Lower leg skin (tissue), 4 donors: Measurements from ENCODE around the gene B2M. TPM values are rescaled to one million over a fixed set of nuclear protein-coding genes. Genes with fewer than 3 reads are reported as not detected.

Source experiments
- DNase-seq, 2 donors: peaks; one replicate each; pipeline ENCODE4 v3.0.0-alpha.2; 2019; ENCODE audit warnings: low spot score in 2 of 2
- H3K4me3 ChIP-seq: fragments of 200-600 bp; sonication (generic); 2 replicates; pipeline ENCODE4 v1.5.1; 2017; ENCODE audit warnings: mild to moderate bottlenecking, low read depth; ENCODE audit not compliant: poor library complexity, severe bottlenecking
- CTCF ChIP-seq, 3 donors: fragments of 450-650 bp; IDR thresholded peaks; one replicate each; pipeline ENCODE4 v1.5.1; 2016; ENCODE audit warnings: antibody characterized with exemption in 3 of 3, mild to moderate bottlenecking in 3 of 3, moderate library complexity in 2 of 3
- POLR2A ChIP-seq, 2 donors: fragments of 450-650 bp; IDR thresholded peaks; one replicate each; pipeline ENCODE4 v1.6.1; 2016 to 2017; ENCODE audit warnings: antibody characterized with exemption in 2 of 2, mild to moderate bottlenecking in 1 of 2, moderate library complexity in 1 of 2
- WGBS, 2 donors: methylation state at CpG; one replicate each; pipeline ENCODE4 v1.1.5; 2018; 5-methylcytosine and 5-hydroxymethylcytosine counted together
- intact Hi-C: fragments of 100-400 bp; cut with DNase I; formaldehyde crosslinking; loops from one replicate; pipeline ENCODE4 v1.15.0; 2023; ENCODE audit warnings: low total_unique reads
- total RNA-seq, 4 donors: library from RNA; depleted of rRNA; stranded (reverse); fragments of >200 nt; gene quantifications; one replicate each; pipeline ENCODE4 v1.1.0, GENCODE V29; 2016

B2M gene
- total RNA-seq, 4 donors from 2014 or later: 2,406 to 3,013 (median 2,777) TPM

DNA sequence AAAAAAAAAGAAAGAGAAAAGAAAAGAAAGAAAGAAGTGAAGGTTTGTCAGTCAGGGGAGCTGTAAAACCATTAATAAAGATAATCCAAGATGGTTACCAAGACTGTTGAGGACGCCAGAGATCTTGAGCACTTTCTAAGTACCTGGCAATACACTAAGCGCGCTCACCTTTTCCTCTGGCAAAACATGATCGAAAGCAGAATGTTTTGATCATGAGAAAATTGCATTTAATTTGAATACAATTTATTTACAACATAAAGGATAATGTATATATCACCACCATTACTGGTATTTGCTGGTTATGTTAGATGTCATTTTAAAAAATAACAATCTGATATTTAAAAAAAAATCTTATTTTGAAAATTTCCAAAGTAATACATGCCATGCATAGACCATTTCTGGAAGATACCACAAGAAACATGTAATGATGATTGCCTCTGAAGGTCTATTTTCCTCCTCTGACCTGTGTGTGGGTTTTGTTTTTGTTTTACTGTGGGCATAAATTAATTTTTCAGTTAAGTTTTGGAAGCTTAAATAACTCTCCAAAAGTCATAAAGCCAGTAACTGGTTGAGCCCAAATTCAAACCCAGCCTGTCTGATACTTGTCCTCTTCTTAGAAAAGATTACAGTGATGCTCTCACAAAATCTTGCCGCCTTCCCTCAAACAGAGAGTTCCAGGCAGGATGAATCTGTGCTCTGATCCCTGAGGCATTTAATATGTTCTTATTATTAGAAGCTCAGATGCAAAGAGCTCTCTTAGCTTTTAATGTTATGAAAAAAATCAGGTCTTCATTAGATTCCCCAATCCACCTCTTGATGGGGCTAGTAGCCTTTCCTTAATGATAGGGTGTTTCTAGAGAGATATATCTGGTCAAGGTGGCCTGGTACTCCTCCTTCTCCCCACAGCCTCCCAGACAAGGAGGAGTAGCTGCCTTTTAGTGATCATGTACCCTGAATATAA lies 2.0 kb downstream of the B2M start:
- peak overlapping the region; percentile 100 for H3K4me3 ChIP-seq
- intact Hi-C loops: no loop called here
- no peak for TF ChIP-seq CTCF (IDR thresholded peaks at IDR 0.05)
- no peak for TF ChIP-seq POLR2A (IDR thresholded peaks at IDR 0.05)
- 32 to 37% methylated on average over 5 of the region's 5 CpGs for WGBS, 2 donors
- peak in 1 of 2 donors; percentile 10 for DNase-seq

DNA sequence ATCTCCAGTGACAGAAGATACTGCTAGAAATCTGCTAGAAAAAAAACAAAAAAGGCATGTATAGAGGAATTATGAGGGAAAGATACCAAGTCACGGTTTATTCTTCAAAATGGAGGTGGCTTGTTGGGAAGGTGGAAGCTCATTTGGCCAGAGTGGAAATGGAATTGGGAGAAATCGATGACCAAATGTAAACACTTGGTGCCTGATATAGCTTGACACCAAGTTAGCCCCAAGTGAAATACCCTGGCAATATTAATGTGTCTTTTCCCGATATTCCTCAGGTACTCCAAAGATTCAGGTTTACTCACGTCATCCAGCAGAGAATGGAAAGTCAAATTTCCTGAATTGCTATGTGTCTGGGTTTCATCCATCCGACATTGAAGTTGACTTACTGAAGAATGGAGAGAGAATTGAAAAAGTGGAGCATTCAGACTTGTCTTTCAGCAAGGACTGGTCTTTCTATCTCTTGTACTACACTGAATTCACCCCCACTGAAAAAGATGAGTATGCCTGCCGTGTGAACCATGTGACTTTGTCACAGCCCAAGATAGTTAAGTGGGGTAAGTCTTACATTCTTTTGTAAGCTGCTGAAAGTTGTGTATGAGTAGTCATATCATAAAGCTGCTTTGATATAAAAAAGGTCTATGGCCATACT lies 4.0 kb downstream of the B2M start:
- no peak overlapping the region for H3K4me3 ChIP-seq
- no peak for TF ChIP-seq POLR2A (IDR thresholded peaks at IDR 0.05)
- no peak for TF ChIP-seq CTCF (IDR thresholded peaks at IDR 0.05)
- 72 to 78% methylated on average over 6 of the region's 6 CpGs for WGBS, 2 donors
- intact Hi-C loops: no loop called here
- no peak for DNase-seq

DNA sequence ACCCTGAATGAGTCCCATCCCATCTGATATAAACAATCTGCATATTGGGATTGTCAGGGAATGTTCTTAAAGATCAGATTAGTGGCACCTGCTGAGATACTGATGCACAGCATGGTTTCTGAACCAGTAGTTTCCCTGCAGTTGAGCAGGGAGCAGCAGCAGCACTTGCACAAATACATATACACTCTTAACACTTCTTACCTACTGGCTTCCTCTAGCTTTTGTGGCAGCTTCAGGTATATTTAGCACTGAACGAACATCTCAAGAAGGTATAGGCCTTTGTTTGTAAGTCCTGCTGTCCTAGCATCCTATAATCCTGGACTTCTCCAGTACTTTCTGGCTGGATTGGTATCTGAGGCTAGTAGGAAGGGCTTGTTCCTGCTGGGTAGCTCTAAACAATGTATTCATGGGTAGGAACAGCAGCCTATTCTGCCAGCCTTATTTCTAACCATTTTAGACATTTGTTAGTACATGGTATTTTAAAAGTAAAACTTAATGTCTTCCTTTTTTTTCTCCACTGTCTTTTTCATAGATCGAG lies 4.5 kb downstream of the B2M start:
- 87 to 94% methylated on average over 2 of the region's 2 CpGs for WGBS, 2 donors
- TF ChIP-seq POLR2A (IDR thresholded peaks at IDR 0.05) (no peak), CTCF (IDR thresholded peaks at IDR 0.05) (no peak)
- intact Hi-C loops: no loop called here
- no peak for DNase-seq
- H3K4me3 ChIP-seq: no peak overlapping the region

DNA sequence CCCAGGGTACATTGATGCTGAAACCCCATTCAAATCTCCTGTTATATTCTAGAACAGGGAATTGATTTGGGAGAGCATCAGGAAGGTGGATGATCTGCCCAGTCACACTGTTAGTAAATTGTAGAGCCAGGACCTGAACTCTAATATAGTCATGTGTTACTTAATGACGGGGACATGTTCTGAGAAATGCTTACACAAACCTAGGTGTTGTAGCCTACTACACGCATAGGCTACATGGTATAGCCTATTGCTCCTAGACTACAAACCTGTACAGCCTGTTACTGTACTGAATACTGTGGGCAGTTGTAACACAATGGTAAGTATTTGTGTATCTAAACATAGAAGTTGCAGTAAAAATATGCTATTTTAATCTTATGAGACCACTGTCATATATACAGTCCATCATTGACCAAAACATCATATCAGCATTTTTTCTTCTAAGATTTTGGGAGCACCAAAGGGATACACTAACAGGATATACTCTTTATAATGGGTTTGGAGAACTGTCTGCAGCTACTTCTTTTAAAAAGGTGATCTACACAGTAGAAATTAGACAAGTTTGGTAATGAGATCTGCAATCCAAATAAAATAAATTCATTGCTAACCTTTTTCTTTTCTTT lies 5.8 kb downstream of the B2M start:
- intact Hi-C loops: no loop called here
- no peak overlapping the region for H3K4me3 ChIP-seq
- WGBS, 2 donors: 90 to 95% methylated on average over 2 of the region's 2 CpGs
- TF ChIP-seq POLR2A (IDR thresholded peaks at IDR 0.05): no peak
- no peak for DNase-seq

DNA sequence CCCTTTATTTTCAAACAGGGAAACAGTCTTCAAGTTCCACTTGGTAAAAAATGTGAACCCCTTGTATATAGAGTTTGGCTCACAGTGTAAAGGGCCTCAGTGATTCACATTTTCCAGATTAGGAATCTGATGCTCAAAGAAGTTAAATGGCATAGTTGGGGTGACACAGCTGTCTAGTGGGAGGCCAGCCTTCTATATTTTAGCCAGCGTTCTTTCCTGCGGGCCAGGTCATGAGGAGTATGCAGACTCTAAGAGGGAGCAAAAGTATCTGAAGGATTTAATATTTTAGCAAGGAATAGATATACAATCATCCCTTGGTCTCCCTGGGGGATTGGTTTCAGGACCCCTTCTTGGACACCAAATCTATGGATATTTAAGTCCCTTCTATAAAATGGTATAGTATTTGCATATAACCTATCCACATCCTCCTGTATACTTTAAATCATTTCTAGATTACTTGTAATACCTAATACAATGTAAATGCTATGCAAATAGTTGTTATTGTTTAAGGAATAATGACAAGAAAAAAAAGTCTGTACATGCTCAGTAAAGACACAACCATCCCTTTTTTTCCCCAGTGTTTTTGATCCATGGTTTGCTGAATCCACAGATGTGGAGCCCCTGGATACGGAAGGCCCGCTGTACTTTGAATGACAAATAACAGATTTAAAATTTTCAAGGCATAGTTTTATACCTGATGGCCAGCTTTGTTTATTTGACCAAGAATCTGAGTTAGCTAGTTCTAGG lies 7.0 kb downstream of the B2M start:
- intact Hi-C loops: no loop called here
- no peak overlapping the region for H3K4me3 ChIP-seq
- WGBS, 2 donors: 61 to 87% methylated on average over 4 of the region's 4 CpGs
- no peak for DNase-seq
- TF ChIP-seq CTCF (IDR thresholded peaks at IDR 0.05) (no peak), POLR2A (IDR thresholded peaks at IDR 0.05) (no peak)
